Esophagus muscularis mucosa (tissue), 4 donors: Measurements from ENCODE around the gene UST. TPM values are rescaled to one million over a fixed set of nuclear protein-coding genes. Genes with fewer than 3 reads are reported as not detected.

Experiments
- DNase-seq: peaks from one replicate; pipeline ENCODE4 v3.0.0-alpha.2; 2017; ENCODE audit errors: extremely low spot score
- H3K27ac ChIP-seq, 4 donors: fragments of 200-600 bp; sonication (generic); replicated peaks in 1 of 4; 1 replicate in 3 of 4; 2 replicates in 1 of 4; pipeline ENCODE4 v1.5.1; 2016 to 2019; ENCODE audit warnings: mild to moderate bottlenecking in 1 of 4
- H3K27me3 ChIP-seq, 4 donors: fragments of 200-600 bp; sonication (generic); one replicate each; pipeline versions ENCODE4 v1.5.1 to v1.6.0; 2016 to 2019
- H3K36me3 ChIP-seq, 4 donors: fragments of 200-600 bp; sonication (generic); one replicate each; pipeline ENCODE4 v1.5.1; 2016 to 2019
- H3K4me1 ChIP-seq, 4 donors: fragments of 200-600 bp; sonication (generic); one replicate each; pipeline ENCODE4 v1.5.1; 2016 to 2019
- H3K4me3 ChIP-seq, 4 donors: fragments of 200-600 bp; sonication (generic); 1 replicate in 2 of 4; 2 replicates in 2 of 4; pipeline ENCODE4 v1.5.1; 2016 to 2019; ENCODE audit warnings: mild to moderate bottlenecking in 4 of 4, moderate library complexity in 1 of 4
- H3K9me3 ChIP-seq, 4 donors: fragments of 200-600 bp; sonication (generic); 1 replicate in 3 of 4; 2 replicates in 1 of 4; pipeline ENCODE4 v1.5.1; 2016 to 2019
- CTCF ChIP-seq, 3 experiments: fragments of 200-600 bp in 2 of 3; fragments of 450-650 bp in 1 of 3; sonication (generic) in 2 of 3; IDR thresholded peaks; one replicate each; pipeline ENCODE4 v1.5.1; 2017 to 2019; ENCODE audit warnings: antibody characterized with exemption in 3 of 3, mild to moderate bottlenecking in 2 of 3, moderate library complexity in 1 of 3
- EP300 ChIP-seq: sonication (generic); formaldehyde crosslinking; IDR thresholded peaks from one replicate; pipeline ENCODE4 v1.6.1; 2017; ENCODE audit warnings: antibody characterized with exemption
- POLR2A ChIP-seq: fragments of 450-650 bp; IDR thresholded peaks from one replicate; pipeline ENCODE4 v1.6.1; 2017; ENCODE audit warnings: antibody characterized with exemption, moderate library complexity, mild to moderate bottlenecking, low read depth
- POLR2AphosphoS5 ChIP-seq, 2 donors: sonication (generic); formaldehyde crosslinking; IDR thresholded peaks; one replicate each; pipeline ENCODE4 v1.6.1; 2017; ENCODE audit warnings: antibody characterized with exemption in 2 of 2
- WGBS: methylation state at CpG from one replicate; pipeline ENCODE4 v1.1.5; 2018; 5-methylcytosine and 5-hydroxymethylcytosine counted together
- intact Hi-C: fragments of 100-400 bp; cut with DNase I; formaldehyde crosslinking; loops from one replicate; pipeline ENCODE4 v1.15.1; 2023
- total RNA-seq, 4 donors: library from RNA; depleted of rRNA; stranded (reverse); fragments of >200 nt; gene quantifications; one replicate each; pipeline versions ENCODE4 v1.1.0 to v1.2.1, GENCODE V29; 2016

The UST gene
- total RNA-seq, 4 donors from 2014 or later, result 29.1 to 46.3 (median 32.4) TPM

- H3K27me3 ChIP-seq, result no peaks in the 10 kb centered on the region
- H3K4me1 ChIP-seq, result peaks cover 4 to 21% (median 14%) of the 10 kb centered on the region in 4 donors
- H3K36me3 ChIP-seq, result no peaks in the 10 kb centered on the region
- H3K9me3 ChIP-seq, result no peaks in the 10 kb centered on the region
- DNase-seq, result no peak
- intact Hi-C loops, result loop anchor here (10.0 kb wide), 1 partner anchor 229 kb away; the partner anchor contains the start of gene TAB2
- TF ChIP-seq CTCF (IDR thresholded peaks at IDR 0.05) (no peak), POLR2A (no peak), EP300 (no peak), POLR2AphosphoS5 (IDR thresholded peaks at IDR 0.05) (no peak)
- no peak overlapping the region for H3K27ac ChIP-seq
- H3K4me3 ChIP-seq, result no peak overlapping the region
These were observed 338.7 kb downstream of the UST start for GRCh38 chr6:149085557-149085938.

GRCh38 chr6:149086363-149086762 lies 339.5 kb downstream of the UST start:
- Histone ChIP-seq H3K36me3 (no peaks in the 10 kb centered on the region), H3K27me3 (no peaks in the 10 kb centered on the region), H3K9me3 (no peaks in the 10 kb centered on the region), H3K4me1 (peaks cover 0 to 12% (median 5%) of the 10 kb centered on the region in 4 donors), H3K27ac (no peak overlapping the region), H3K4me3 (no peak overlapping the region)
- TF ChIP-seq POLR2A, result no peak
- no peak for TF ChIP-seq EP300
- no peak for TF ChIP-seq POLR2AphosphoS5 (IDR thresholded peaks at IDR 0.05)
- no peak for TF ChIP-seq CTCF (IDR thresholded peaks at IDR 0.05)
- intact Hi-C loops, result loop anchor here (10.0 kb wide), 1 partner anchor 228 kb away; the partner anchor contains the start of gene TAB2
- WGBS, result 86% methylated on average over 3 of the region's 3 CpGs
- no peak for DNase-seq

GRCh38 chr6:149087898-149088297 lies 341.1 kb downstream of the UST start:
- H3K27me3 ChIP-seq, result no peaks in the 10 kb centered on the region
- no peak for DNase-seq
- no peaks in the 10 kb centered on the region for H3K36me3 ChIP-seq
- no peak overlapping the region for H3K27ac ChIP-seq
- H3K4me1 ChIP-seq, result peaks cover 0 to 5% (median 0%) of the 10 kb centered on the region in 4 donors
- no peaks in the 10 kb centered on the region for H3K9me3 ChIP-seq
- H3K4me3 ChIP-seq, result no peak overlapping the region
- WGBS, result 92% methylated on average over 6 of the region's 6 CpGs
- TF ChIP-seq CTCF (IDR thresholded peaks at IDR 0.05), result no peak
- TF ChIP-seq EP300, result no peak
- no peak for TF ChIP-seq POLR2A
- no peak for TF ChIP-seq POLR2AphosphoS5 (IDR thresholded peaks at IDR 0.05)
- intact Hi-C loops, result loop anchor here (10.0 kb wide), 1 partner anchor 227 kb away; the partner anchor contains the start of gene TAB2

GRCh38 chr6:149088361-149088760 lies 341.5 kb downstream of the UST start:
- Histone ChIP-seq H3K27me3 (no peaks in the 10 kb centered on the region), H3K4me1 (peaks cover 0 to 1% (median under 1%) of the 10 kb centered on the region in 4 donors), H3K4me3 (no peak overlapping the region), H3K36me3 (no peaks in the 10 kb centered on the region), H3K9me3 (no peaks in the 10 kb centered on the region), H3K27ac (no peak overlapping the region)
- TF ChIP-seq EP300 (no peak), POLR2AphosphoS5 (IDR thresholded peaks at IDR 0.05) (no peak), CTCF (IDR thresholded peaks at IDR 0.05) (no peak)
- intact Hi-C loops, result loop anchor here (10.0 kb wide), 1 partner anchor 226 kb away; the partner anchor contains the start of gene TAB2
- WGBS, result 99% methylated on average over 9 of the region's 9 CpGs
- DNase-seq, result no peak

- Histone ChIP-seq H3K27ac (no peak overlapping the region), H3K27me3 (no peaks in the 10 kb centered on the region), H3K4me1 (peaks cover 0 to 12% (median 10%) of the 10 kb centered on the region in 4 donors), H3K9me3 (no peaks in the 10 kb centered on the region), H3K4me3 (no peak overlapping the region), H3K36me3 (no peaks in the 10 kb centered on the region)
- TF ChIP-seq EP300 (no peak), CTCF (IDR thresholded peaks at IDR 0.05) (no peak), POLR2A (no peak), POLR2AphosphoS5 (IDR thresholded peaks at IDR 0.05) (no peak)
- intact Hi-C loops, result loop anchor here (10.0 kb wide), 1 partner anchor 225 kb away; the partner anchor contains the start of gene TAB2
- DNase-seq, result no peak
- WGBS, result 93% methylated on average over 8 of the region's 8 CpGs
These were observed 342.7 kb downstream of the UST start for GRCh38 chr6:149089510-149089909.
